ENCODE data around the gene TULP4. TPM values are rescaled to one million over a fixed set of nuclear protein-coding genes. Genes with fewer than 3 reads are reported as not detected.

Gene TULP4
- total RNA-seq (ENCODE audit: unreplicated experiment), result 117 TPM
- long read RNA-seq, partial matches to known transcripts, result 0 of 3 reads
- long read RNA-seq, other reads (novel, unspliced or antisense), result 3 of 3 reads

DNA sequence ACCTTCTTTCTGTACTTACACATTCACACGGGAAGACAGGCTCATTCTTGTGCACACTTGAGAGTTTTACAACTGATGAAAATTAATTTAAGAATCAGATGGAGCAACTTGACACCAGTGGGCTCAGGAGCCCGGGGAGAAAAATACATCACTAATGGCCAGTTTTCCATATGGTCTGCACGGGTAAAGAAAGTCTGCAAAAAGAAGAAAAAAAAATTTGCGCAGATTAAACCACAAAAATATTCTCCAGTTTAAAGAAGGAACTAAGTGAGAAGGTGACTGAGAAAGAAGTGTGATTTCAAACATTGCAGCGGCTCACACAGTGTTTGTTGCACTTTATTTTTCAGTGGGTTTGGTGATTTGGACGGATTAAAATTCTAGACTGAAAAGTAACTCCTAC lies at the start of gene TULP4:
TULP4 (plus strand) TSS at position 301 of the 400 bp plus-strand sequence. CDS start 1,552 bp downstream, outside the sequence.
- H3K4me3 Mint-ChIP-seq (ENCODE audit: unreplicated experiment), result no peak within 1 kb of the TSS
- H3K4me1 Mint-ChIP-seq (ENCODE audit: unreplicated experiment), result no peaks in the 10 kb centered on the region
- peaks cover 38% of the 10 kb centered on the region for H3K36me3 Mint-ChIP-seq (ENCODE audit: low read depth, unreplicated experiment)
- no peak for TF ChIP-seq CTCF (IDR thresholded peaks at IDR 0.05; ENCODE audit: unreplicated experiment)
- no peak within 1 kb of the TSS for H3K27ac Mint-ChIP-seq (ENCODE audit: unreplicated experiment)
- DNase-seq (ENCODE audit: low spot score), result no peak
- H3K27me3 Mint-ChIP-seq (ENCODE audit: unreplicated experiment), result peaks cover 3% of the 10 kb centered on the region
- H3K9me3 Mint-ChIP-seq (ENCODE audit: unreplicated experiment), result no peaks in the 10 kb centered on the region

GRCh38 chr6:158262755-158263154 lies 49.5 kb upstream of the TULP4 start:
- Mint-ChIP-seq H3K36me3 (ENCODE audit: low read depth, unreplicated experiment) (peaks cover 26% of the 10 kb centered on the region), H3K27me3 (ENCODE audit: unreplicated experiment) (peaks cover 3% of the 10 kb centered on the region), H3K27ac (ENCODE audit: unreplicated experiment) (no peak overlapping the region), H3K4me3 (ENCODE audit: unreplicated experiment) (no peak overlapping the region), H3K9me3 (ENCODE audit: unreplicated experiment) (no peaks in the 10 kb centered on the region), H3K4me1 (ENCODE audit: unreplicated experiment) (no peaks in the 10 kb centered on the region)
- DNase-seq (ENCODE audit: low spot score), result no peak
- no peak for TF ChIP-seq CTCF (IDR thresholded peaks at IDR 0.05; ENCODE audit: unreplicated experiment)

- H3K4me1 Mint-ChIP-seq (ENCODE audit: unreplicated experiment), result no peaks in the 10 kb centered on the region
- no peak for DNase-seq (ENCODE audit: low spot score)
- H3K4me3 Mint-ChIP-seq (ENCODE audit: unreplicated experiment), result no peak overlapping the region
- H3K27ac Mint-ChIP-seq (ENCODE audit: unreplicated experiment), result no peak overlapping the region
- no peaks in the 10 kb centered on the region for H3K9me3 Mint-ChIP-seq (ENCODE audit: unreplicated experiment)
- H3K36me3 Mint-ChIP-seq (ENCODE audit: low read depth, unreplicated experiment), result peaks cover 21% of the 10 kb centered on the region
- peaks cover 3% of the 10 kb centered on the region for H3K27me3 Mint-ChIP-seq (ENCODE audit: unreplicated experiment)
- no peak for TF ChIP-seq CTCF (IDR thresholded peaks at IDR 0.05; ENCODE audit: unreplicated experiment)
Measured at GRCh38 chr6:158264180-158264579, 48.1 kb upstream of the TULP4 start.

DNA sequence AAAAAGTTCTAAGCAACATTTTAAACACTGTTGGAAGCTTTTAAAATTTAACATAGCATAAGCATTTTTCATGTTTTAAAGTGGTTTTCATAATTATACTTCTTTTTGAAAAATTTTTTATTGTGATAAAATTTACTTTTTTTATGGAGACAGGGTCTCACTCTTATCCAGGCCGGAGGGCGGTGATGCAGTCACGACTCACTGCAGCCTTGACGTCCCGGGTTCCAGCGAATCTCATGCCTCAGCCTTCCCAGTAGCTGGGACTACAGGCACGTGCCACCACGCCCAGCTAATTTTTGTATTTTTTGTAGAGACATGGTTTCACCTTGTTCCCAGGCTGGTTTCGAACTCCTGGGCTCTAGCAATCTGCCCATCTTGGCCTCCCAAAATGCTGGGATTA lies 46.1 kb upstream of the TULP4 start:
- H3K4me1 Mint-ChIP-seq (ENCODE audit: unreplicated experiment), result no peaks in the 10 kb centered on the region
- DNase-seq (ENCODE audit: low spot score), result no peak
- H3K36me3 Mint-ChIP-seq (ENCODE audit: low read depth, unreplicated experiment), result peaks cover 20% of the 10 kb centered on the region

More for the DNA sequence above, 46.1 kb upstream of the TULP4 start:
- TF ChIP-seq CTCF (IDR thresholded peaks at IDR 0.05; ENCODE audit: unreplicated experiment), result no peak
- Mint-ChIP-seq H3K27ac (ENCODE audit: unreplicated experiment) (no peak overlapping the region), H3K27me3 (ENCODE audit: unreplicated experiment) (peaks cover 3% of the 10 kb centered on the region), H3K9me3 (ENCODE audit: unreplicated experiment) (no peaks in the 10 kb centered on the region), H3K4me3 (ENCODE audit: unreplicated experiment) (no peak overlapping the region)
